ENCODE results near the gene ITPK1. TPM values are rescaled to one million over a fixed set of nuclear protein-coding genes. Genes with fewer than 3 reads are reported as not detected.

The ITPK1 gene
- total RNA-seq, 4 donors from 2014 or later, result 132 to 172 (median 157) TPM

DNA sequence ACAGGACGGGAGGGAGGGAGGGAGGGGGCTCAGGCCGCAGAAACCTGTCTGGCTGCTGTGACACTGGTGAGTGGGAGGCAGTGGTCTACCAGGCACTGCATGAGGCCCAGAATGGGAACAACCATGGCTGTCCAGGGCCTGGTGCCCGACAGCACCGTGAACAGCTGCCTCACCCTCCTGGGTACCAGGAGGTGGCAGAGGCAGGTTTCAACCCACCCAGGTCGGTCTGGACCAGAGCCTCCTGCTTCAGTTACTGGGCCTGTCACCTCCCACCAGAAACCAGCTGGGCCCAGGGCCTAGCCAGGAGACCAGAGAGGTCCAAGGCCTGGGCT lies 80.2 kb downstream of the ITPK1 start:
- no peak for DNase-seq
- H3K9me3 ChIP-seq, result no peaks in the 10 kb centered on the region
- H3K4me3 ChIP-seq, result no peak overlapping the region
- TF ChIP-seq, protein P1, sequence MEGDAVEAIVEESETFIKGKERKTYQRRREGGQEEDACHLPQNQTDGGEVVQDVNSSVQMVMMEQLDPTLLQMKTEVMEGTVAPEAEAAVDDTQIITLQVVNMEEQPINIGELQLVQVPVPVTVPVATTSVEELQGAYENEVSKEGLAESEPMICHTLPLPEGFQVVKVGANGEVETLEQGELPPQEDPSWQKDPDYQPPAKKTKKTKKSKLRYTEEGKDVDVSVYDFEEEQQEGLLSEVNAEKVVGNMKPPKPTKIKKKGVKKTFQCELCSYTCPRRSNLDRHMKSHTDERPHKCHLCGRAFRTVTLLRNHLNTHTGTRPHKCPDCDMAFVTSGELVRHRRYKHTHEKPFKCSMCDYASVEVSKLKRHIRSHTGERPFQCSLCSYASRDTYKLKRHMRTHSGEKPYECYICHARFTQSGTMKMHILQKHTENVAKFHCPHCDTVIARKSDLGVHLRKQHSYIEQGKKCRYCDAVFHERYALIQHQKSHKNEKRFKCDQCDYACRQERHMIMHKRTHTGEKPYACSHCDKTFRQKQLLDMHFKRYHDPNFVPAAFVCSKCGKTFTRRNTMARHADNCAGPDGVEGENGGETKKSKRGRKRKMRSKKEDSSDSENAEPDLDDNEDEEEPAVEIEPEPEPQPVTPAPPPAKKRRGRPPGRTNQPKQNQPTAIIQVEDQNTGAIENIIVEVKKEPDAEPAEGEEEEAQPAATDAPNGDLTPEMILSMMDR (IDR thresholded peaks at IDR 0.05), result no peak
- no peak for TF ChIP-seq POLR2A (IDR thresholded peaks at IDR 0.05)
- H3K4me1 ChIP-seq, result peaks cover 20 to 90% (median 29%) of the 10 kb centered on the region in 4 donors
- peak overlapping the region; percentile 61 to 77 (median 70) for H3K27ac ChIP-seq
- no peaks in the 10 kb centered on the region for H3K27me3 ChIP-seq
- H3K36me3 ChIP-seq, result no peaks in the 10 kb centered on the region

GRCh38 chr14:93034671-93034994 lies 81.1 kb downstream of the ITPK1 start:
- Histone ChIP-seq H3K36me3 (no peaks in the 10 kb centered on the region), H3K27ac (peak overlapping the region; percentile 21 to 77 (median 48)), H3K9me3 (no peaks in the 10 kb centered on the region), H3K27me3 (no peaks in the 10 kb centered on the region), H3K4me3 (peak overlapping the region in 1 of 4 donors; percentile 16), H3K4me1 (peaks cover 12 to 81% (median 29%) of the 10 kb centered on the region in 4 donors)
- TF ChIP-seq, protein P1 (IDR thresholded peaks at IDR 0.05), result no peak
- TF ChIP-seq POLR2A (IDR thresholded peaks at IDR 0.05), result no peak
- DNase-seq, result no peak

GRCh38 chr14:93033983-93034670 lies 81.6 kb downstream of the ITPK1 start:
- Histone ChIP-seq H3K9me3 (no peaks in the 10 kb centered on the region), H3K27ac (peak overlapping the region; percentile 27 to 77 (median 56)), H3K4me3 (peak overlapping the region in 1 of 4 donors; percentile 16), H3K27me3 (no peaks in the 10 kb centered on the region), H3K36me3 (no peaks in the 10 kb centered on the region), H3K4me1 (peaks cover 12 to 76% (median 29%) of the 10 kb centered on the region in 4 donors)
- TF ChIP-seq, protein P1 (IDR thresholded peaks at IDR 0.05), result peak; percentile 39 to 65 (median 54)
- TF ChIP-seq POLR2A (IDR thresholded peaks at IDR 0.05), result no peak
- peak in 2 of 3 donors; percentile 81 to 82 for DNase-seq

GRCh38 chr14:93033084-93033982 lies 82.4 kb downstream of the ITPK1 start:
- Histone ChIP-seq H3K27ac (peak overlapping the region; percentile 35 to 77 (median 56)), H3K36me3 (no peaks in the 10 kb centered on the region), H3K27me3 (no peaks in the 10 kb centered on the region), H3K4me1 (peaks cover 12 to 68% (median 29%) of the 10 kb centered on the region in 4 donors), H3K4me3 (no peak overlapping the region), H3K9me3 (no peaks in the 10 kb centered on the region)
- no peak for DNase-seq
- no peak for TF ChIP-seq POLR2A (IDR thresholded peaks at IDR 0.05)
- TF ChIP-seq, protein P1 (IDR thresholded peaks at IDR 0.05), result no peak

- Histone ChIP-seq H3K9me3 (no peaks in the 10 kb centered on the region), H3K27ac (peak overlapping the region; percentile 35 to 77 (median 56)), H3K36me3 (no peaks in the 10 kb centered on the region)
Observed at GRCh38 chr14:93032421-93032936, 83.2 kb downstream of the ITPK1 start.

More at GRCh38 chr14:93032421-93032936, 83.2 kb downstream of the ITPK1 start:
- DNase-seq, result no peak
- TF ChIP-seq, protein P1 (IDR thresholded peaks at IDR 0.05), result no peak
- no peak for TF ChIP-seq POLR2A (IDR thresholded peaks at IDR 0.05)
- no peak overlapping the region for H3K4me3 ChIP-seq
- no peaks in the 10 kb centered on the region for H3K27me3 ChIP-seq
- H3K4me1 ChIP-seq, result peaks cover 12 to 61% (median 29%) of the 10 kb centered on the region in 4 donors
